Keratinocyte (primary cell): Measurements from ENCODE around the gene PAX2.

Experiments
- EZH2 ChIP-seq: IDR thresholded peaks from one replicate; pipeline ENCODE4 v1.6.1; 2012; ENCODE audit warnings: inconsistent platforms, mild to moderate bottlenecking, low read length, moderate library complexity
- TF ChIP-seq, protein P1 (sequence below), 3 experiments: IDR thresholded peaks in 1 of 3; conservative IDR thresholded peaks in 1 of 3; optimal IDR thresholded peaks in 1 of 3; 2 replicates in 2 of 3; 3 replicates in 1 of 3; pipeline versions ENCODE3 to v1.5.1; 2011; ENCODE audit warnings: low read length in 3 of 3, mild to moderate bottlenecking in 3 of 3, moderate library complexity in 2 of 3, control low read depth in 1 of 3, inconsistent platforms in 1 of 3; ENCODE audit not compliant: insufficient read depth in 2 of 3; ENCODE audit errors: extremely low read depth in 1 of 3

GRCh38 chr10:100848770-100849169 is 103.4 kb downstream of the PAX2 start:
- TF ChIP-seq EZH2 = no peak
- TF ChIP-seq, protein P1, sequence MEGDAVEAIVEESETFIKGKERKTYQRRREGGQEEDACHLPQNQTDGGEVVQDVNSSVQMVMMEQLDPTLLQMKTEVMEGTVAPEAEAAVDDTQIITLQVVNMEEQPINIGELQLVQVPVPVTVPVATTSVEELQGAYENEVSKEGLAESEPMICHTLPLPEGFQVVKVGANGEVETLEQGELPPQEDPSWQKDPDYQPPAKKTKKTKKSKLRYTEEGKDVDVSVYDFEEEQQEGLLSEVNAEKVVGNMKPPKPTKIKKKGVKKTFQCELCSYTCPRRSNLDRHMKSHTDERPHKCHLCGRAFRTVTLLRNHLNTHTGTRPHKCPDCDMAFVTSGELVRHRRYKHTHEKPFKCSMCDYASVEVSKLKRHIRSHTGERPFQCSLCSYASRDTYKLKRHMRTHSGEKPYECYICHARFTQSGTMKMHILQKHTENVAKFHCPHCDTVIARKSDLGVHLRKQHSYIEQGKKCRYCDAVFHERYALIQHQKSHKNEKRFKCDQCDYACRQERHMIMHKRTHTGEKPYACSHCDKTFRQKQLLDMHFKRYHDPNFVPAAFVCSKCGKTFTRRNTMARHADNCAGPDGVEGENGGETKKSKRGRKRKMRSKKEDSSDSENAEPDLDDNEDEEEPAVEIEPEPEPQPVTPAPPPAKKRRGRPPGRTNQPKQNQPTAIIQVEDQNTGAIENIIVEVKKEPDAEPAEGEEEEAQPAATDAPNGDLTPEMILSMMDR (optimal IDR thresholded peaks at IDR 0.05 in 1 of 3, IDR thresholded peaks at IDR 0.05 in 1 of 3, conservative IDR thresholded peaks at IDR 0.05 in 1 of 3; ENCODE audit: extremely low read depth in 1 of 3, insufficient read depth in 2 of 3, low read length in 3 of 3) = no peak
